ENCODE measurements around the gene NPAS3.

The NPAS3 gene

GRCh38 chr14:33568935-33569579 lies 630.4 kb downstream of the NPAS3 start:
- no peak for DNase-seq (ENCODE audit: low read depth, low spot score)
- no peak overlapping the region for H3K4me3 ChIP-seq (ENCODE audit: low read length)

DNA sequence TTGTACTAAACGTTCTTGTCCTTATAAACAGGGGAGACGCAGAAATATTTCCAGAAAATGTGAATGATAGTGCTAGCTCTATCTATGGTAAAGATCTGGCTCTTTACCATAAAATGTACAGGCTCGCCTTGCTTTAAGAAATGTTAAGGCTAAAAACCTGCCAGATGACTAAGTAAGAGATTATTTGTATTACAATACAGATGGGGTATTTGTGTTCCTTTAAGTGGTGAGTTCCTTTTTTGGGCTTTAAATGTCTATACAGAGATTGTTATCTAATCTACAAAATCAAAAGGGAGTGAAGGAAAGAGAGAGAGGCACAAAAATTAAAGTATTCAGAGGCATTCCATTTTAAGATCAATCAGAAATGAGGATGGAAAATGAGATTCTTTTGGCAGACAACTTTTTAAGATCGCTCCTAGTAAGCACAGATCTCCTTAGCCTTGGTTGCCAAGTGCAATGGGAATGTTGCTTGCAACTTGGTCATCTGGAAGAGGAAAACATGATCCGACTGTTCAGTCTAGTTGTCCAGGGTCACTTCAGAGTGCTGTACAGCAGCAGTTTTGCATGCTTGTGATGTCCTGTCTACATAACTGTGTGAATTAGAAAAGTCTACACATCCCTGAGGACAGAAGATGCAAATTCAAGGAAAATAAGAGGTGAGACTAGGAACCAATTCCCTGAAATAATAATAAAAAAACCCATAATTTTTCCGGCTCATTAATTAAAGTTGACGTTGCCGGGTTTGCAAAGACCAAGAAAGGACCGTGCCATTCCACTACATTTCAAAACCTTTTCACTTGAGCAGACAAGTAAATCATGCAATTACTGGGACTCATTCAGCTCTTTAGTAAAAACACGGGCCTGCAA lies 631.4 kb downstream of the NPAS3 start:
- H3K4me3 ChIP-seq (ENCODE audit: low read length): no peak overlapping the region
- no peak for DNase-seq (ENCODE audit: low read depth, low spot score)

- no peak for DNase-seq (ENCODE audit: low read depth, low spot score)
- H3K4me3 ChIP-seq (ENCODE audit: low read length): no peak overlapping the region
Observed at GRCh38 chr14:33570694-33571310, 632.1 kb downstream of the NPAS3 start.

GRCh38 chr14:33573301-33573880 lies 634.7 kb downstream of the NPAS3 start:
- no peak overlapping the region for H3K4me3 ChIP-seq (ENCODE audit: low read length)
- no peak for DNase-seq (ENCODE audit: low read depth, low spot score)

GRCh38 chr14:33576014-33576413 lies 637.3 kb downstream of the NPAS3 start:
- no peak for DNase-seq (ENCODE audit: low read depth, low spot score)

GRCh38 chr14:33578461-33579216 lies 640.0 kb downstream of the NPAS3 start:
- no peak overlapping the region for H3K4me3 ChIP-seq (ENCODE audit: low read length)
- DNase-seq (ENCODE audit: low read depth, low spot score): no peak

More at GRCh38 chr14:33576014-33576413, 637.3 kb downstream of the NPAS3 start:
- H3K4me3 ChIP-seq (ENCODE audit: low read length): no peak overlapping the region

GRCh38 chr14:33580231-33580749 lies 641.6 kb downstream of the NPAS3 start:
- no peak overlapping the region for H3K4me3 ChIP-seq (ENCODE audit: low read length)
- DNase-seq (ENCODE audit: low read depth, low spot score): no peak

DNA sequence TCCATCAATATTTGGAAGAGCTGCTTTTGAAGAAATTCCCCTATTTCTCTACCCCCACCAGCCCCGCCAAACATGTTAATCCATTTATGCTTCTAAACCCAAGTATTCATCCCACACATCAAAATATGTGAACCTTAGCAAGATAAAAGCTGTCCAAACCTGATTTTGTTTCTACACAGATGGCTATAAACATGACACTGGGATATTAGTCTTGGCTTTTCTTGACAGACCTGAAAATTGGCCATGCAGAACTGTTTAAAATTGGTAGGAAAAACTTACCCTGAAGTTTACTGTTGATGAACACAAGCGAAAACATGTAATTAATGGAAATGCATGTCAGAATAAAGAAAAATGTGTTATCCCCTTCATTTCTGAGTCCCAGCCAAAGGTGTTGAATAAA lies 642.2 kb downstream of the NPAS3 start:
- DNase-seq (ENCODE audit: low read depth, low spot score): no peak
- no peak overlapping the region for H3K4me3 ChIP-seq (ENCODE audit: low read length)

DNA sequence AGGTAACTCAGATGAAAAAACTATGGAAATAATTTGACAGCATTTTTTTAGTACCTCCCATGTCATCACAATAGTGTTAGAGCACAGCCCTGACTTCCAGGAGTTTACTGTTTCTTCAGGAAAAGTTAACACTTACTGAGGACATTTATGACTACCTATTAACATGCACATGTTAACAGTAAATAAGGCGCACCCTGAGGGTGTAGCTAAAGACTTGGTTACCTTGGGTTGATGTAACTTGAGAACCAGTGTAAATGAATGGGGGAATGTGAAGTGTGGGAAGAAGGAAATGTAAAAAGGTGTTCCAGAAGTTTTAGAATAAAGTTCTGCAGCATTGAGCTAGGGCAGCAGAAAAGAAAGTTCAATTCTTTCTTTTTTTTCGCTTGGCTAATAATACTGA lies 646.0 kb downstream of the NPAS3 start:
- no peak overlapping the region for H3K4me3 ChIP-seq (ENCODE audit: low read length)

DNA sequence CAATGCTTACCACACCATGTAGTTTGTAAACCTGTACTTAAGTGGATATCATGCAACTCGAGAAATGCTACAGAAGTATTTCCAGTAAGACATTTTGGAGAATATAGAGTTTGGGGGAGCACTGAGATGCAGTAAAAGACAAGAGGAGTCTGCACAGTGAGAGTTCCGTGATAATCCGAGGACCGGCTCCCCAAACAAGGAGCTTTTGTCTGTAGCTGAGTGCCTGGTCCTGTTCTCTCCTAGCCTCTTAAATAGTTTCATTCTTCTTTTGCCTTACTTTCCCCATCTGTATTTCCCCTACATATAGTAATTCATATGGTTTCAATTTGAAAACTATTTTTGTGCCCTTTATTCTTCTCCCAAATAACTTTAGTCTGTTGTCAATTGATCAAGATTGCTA lies 648.1 kb downstream of the NPAS3 start:
- H3K4me3 ChIP-seq (ENCODE audit: low read length): no peak overlapping the region
- DNase-seq (ENCODE audit: low read depth, low spot score): no peak

More for the DNA sequence above, 646.0 kb downstream of the NPAS3 start:
- DNase-seq (ENCODE audit: low read depth, low spot score): no peak

DNA sequence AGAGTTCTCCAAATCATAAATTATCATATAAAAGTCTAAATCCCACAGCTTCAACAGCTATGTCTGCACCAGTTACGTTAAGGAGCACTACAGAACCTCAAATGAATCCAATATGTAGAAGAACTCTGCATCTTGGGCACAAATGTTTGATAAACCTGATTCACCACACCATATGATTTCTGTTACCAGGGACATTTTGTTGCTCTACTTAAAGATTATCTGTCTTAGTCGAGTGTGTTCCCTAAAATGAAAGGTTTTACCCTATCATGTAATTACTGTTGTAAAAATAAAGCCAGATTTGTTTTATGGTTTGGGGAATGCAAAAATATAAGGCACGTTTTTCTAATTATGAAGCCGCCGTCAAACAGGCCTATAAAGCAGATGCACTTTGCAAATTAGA lies 649.1 kb downstream of the NPAS3 start:
- no peak overlapping the region for H3K4me3 ChIP-seq (ENCODE audit: low read length)
- no peak for DNase-seq (ENCODE audit: low read depth, low spot score)

GRCh38 chr14:33588771-33589170 lies 650.1 kb downstream of the NPAS3 start:
- no peak for DNase-seq (ENCODE audit: low read depth, low spot score)
- H3K4me3 ChIP-seq (ENCODE audit: low read length): no peak overlapping the region

DNA sequence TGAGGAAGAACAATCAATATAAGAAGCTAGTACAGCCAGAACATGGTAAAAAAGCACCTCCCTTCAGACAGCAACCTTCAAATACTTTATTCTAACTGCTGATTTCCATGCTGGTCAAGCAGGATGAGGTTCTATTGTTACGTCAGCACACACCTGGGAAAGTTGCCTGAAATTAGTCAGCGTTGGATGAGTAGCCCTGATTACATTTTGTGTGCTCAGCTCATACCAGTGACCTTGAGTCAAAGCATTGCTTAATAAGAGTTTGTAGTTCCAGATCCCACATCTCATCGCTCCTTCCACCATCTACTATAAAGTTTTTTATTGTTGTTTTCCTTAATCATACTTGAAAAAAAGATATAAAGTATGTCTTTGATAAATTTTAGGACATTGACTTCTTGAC lies 650.7 kb downstream of the NPAS3 start:
- no peak for DNase-seq (ENCODE audit: low read depth, low spot score)
- no peak overlapping the region for H3K4me3 ChIP-seq (ENCODE audit: low read length)

GRCh38 chr14:33590891-33591630 lies 652.4 kb downstream of the NPAS3 start:
- H3K4me3 ChIP-seq (ENCODE audit: low read length): no peak overlapping the region
- DNase-seq (ENCODE audit: low read depth, low spot score): no peak

GRCh38 chr14:33592297-33592696 lies 653.6 kb downstream of the NPAS3 start:
- H3K4me3 ChIP-seq (ENCODE audit: low read length): no peak overlapping the region
- no peak for DNase-seq (ENCODE audit: low read depth, low spot score)

- no peak overlapping the region for H3K4me3 ChIP-seq (ENCODE audit: low read length)
- no peak for DNase-seq (ENCODE audit: low read depth, low spot score)
Observed at GRCh38 chr14:33596211-33597080, 657.8 kb downstream of the NPAS3 start.

DNA sequence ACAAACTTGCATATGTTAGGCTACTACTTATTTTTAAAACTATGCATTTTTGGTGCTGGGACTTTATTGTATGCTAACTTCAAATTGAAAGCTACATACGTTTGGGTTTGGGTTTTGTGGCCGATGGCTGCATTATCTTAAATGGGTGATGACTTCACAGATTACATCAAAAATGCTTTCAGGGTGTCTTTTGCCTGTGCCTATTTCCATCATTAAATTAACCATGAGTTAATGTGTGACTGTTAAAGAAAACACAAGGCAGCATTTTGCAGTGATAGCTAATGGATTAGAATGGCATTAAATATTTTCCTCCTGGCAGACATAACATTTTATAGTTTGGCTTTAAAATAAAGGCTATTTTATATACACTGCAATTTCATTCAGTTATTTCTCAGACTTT lies 659.9 kb downstream of the NPAS3 start:
- no peak overlapping the region for H3K4me3 ChIP-seq (ENCODE audit: low read length)
- DNase-seq (ENCODE audit: low read depth, low spot score): no peak

All from Jurkat, Clone E6-1 (cell line).